WTC11 (cell line): Measurements from ENCODE around the gene MRPL32. TPM values are rescaled to one million over a fixed set of nuclear protein-coding genes. Genes with fewer than 3 reads are reported as not detected.
A peak's percentile ranks its signal among the peaks of the same experiment; 100 is the strongest.

Experiments
- ATAC-seq: fragments of 200-7000 bp; cut with Tn5 transposase; 2 replicates; pipeline ENCODE4 v1.10.0; 2021; ENCODE audit warnings: mild to moderate bottlenecking, moderate library complexity
- Bru-seq: library from RNA; stranded (reverse); fragments of 400-500 nt; gene quantifications from one replicate; lab custom pipeline; 2021; lab: Mats Ljungman, UMichigan
- CTCF ChIA-PET: fragments of 300-600 bp; sonication (Branson Sonifier 250); formaldehyde crosslinking; loops from one replicate; lab custom pipeline; 2021; ENCODE audit warnings: antibody characterized with exemption; lab: Charles Lee
- POLR2A ChIA-PET: fragments of 350-600 bp; sonication (Branson Sonifier 250); formaldehyde crosslinking; loops from one replicate; lab custom pipeline; 2021; ENCODE audit warnings: antibody characterized with exemption; lab: Charles Lee
- DNase-seq: peaks from one replicate; pipeline ENCODE4 v3.0.0; 2021; ENCODE audit warnings: low spot score
- H3K27ac Mint-ChIP-seq: 2 replicates; pipeline ENCODE4 v1.8.0; 2021; ENCODE audit warnings: mixed read lengths
- H3K27me3 Mint-ChIP-seq: 2 replicates; pipeline ENCODE4 v1.8.0; 2021; ENCODE audit warnings: low read depth, mild to moderate bottlenecking, moderate library complexity, mixed read lengths
- H3K36me3 Mint-ChIP-seq: 2 replicates; pipeline ENCODE4 v1.8.0; 2021; ENCODE audit warnings: mixed read lengths
- H3K4me1 Mint-ChIP-seq: 2 replicates; pipeline ENCODE4 v1.8.0; 2022; ENCODE audit warnings: mixed read lengths
- H3K4me3 Mint-ChIP-seq: 2 replicates; pipeline ENCODE4 v1.8.0; 2021; ENCODE audit warnings: mild to moderate bottlenecking, moderate library complexity, mixed read lengths
- H3K9me3 Mint-ChIP-seq: 2 replicates; pipeline ENCODE4 v1.8.0; 2021; ENCODE audit warnings: mixed read lengths
- ATF1 ChIP-seq: sonication (generic); formaldehyde crosslinking; IDR thresholded peaks from 2 replicates; pipeline ENCODE4 v1.8.1; 2023; ENCODE audit warnings: mild to moderate bottlenecking, moderate library complexity, missing genetic modification reagents
- CREM ChIP-seq: sonication (generic); formaldehyde crosslinking; IDR thresholded peaks from 2 replicates; pipeline ENCODE4 v1.8.1; 2022; ENCODE audit warnings: mild to moderate bottlenecking, missing genetic modification reagents, moderate library complexity
- ESRRA ChIP-seq: sonication (generic); formaldehyde crosslinking; IDR thresholded peaks from 2 replicates; pipeline ENCODE4 v1.8.1; 2022; ENCODE audit warnings: mild to moderate bottlenecking, missing genetic modification reagents, borderline replicate concordance
- ETV6 ChIP-seq: sonication (generic); formaldehyde crosslinking; IDR thresholded peaks from 2 replicates; pipeline ENCODE4 v1.8.1; 2022; ENCODE audit warnings: mild to moderate bottlenecking, missing genetic modification reagents
- GABPB1 ChIP-seq: sonication (generic); formaldehyde crosslinking; IDR thresholded peaks from 2 replicates; pipeline ENCODE4 v1.8.1; 2023; ENCODE audit warnings: mild to moderate bottlenecking, missing genetic modification reagents
- GRHL2 ChIP-seq: fragments of 250-450 bp; sonication (Bioruptor Pico); IDR thresholded peaks from 2 replicates; pipeline ENCODE4 v1.8.0; 2022; ENCODE audit warnings: mild to moderate bottlenecking, moderate library complexity; ENCODE audit not compliant: insufficient replicate concordance, severe bottlenecking
- MYBL2 ChIP-seq: sonication (generic); formaldehyde crosslinking; IDR thresholded peaks from 2 replicates; pipeline ENCODE4 v1.8.1; 2023; ENCODE audit warnings: mild to moderate bottlenecking, moderate library complexity, missing genetic modification reagents
- NFYB ChIP-seq: sonication (generic); formaldehyde crosslinking; conservative IDR thresholded peaks from 2 replicates; pipeline ENCODE4 v1.8.0; 2022; ENCODE audit warnings: low read depth, missing genetic modification reagents
- RORB ChIP-seq: fragments of 250-450 bp; sonication (Bioruptor Pico); IDR thresholded peaks from 2 replicates; pipeline ENCODE4 v1.9.0; 2021; ENCODE audit warnings: mild to moderate bottlenecking
- SMAD3 ChIP-seq: sonication (generic); formaldehyde crosslinking; IDR thresholded peaks from 2 replicates; pipeline ENCODE4 v1.8.0; 2022; ENCODE audit warnings: missing genetic modification reagents, mild to moderate bottlenecking, borderline replicate concordance
- SMAD4 ChIP-seq: sonication (generic); formaldehyde crosslinking; IDR thresholded peaks from 2 replicates; pipeline ENCODE4 v1.8.0; 2022; ENCODE audit warnings: mild to moderate bottlenecking, missing genetic modification reagents
- SP1 ChIP-seq: sonication (generic); formaldehyde crosslinking; conservative IDR thresholded peaks from 2 replicates; pipeline ENCODE4 v1.8.1; 2022; ENCODE audit warnings: missing genetic modification reagents
- TEAD4 ChIP-seq: sonication (generic); formaldehyde crosslinking; IDR thresholded peaks from 2 replicates; pipeline ENCODE4 v1.8.0; 2022; ENCODE audit warnings: mild to moderate bottlenecking, missing genetic modification reagents
- ZNF263 ChIP-seq: sonication (generic); formaldehyde crosslinking; IDR thresholded peaks from 2 replicates; pipeline ENCODE4 v1.8.1; 2022; ENCODE audit warnings: low read depth, mild to moderate bottlenecking, moderate library complexity, missing genetic modification reagents
- ZNF317 ChIP-seq: sonication (generic); formaldehyde crosslinking; IDR thresholded peaks from 2 replicates; pipeline ENCODE4 v1.8.1; 2023; ENCODE audit warnings: low read depth, mild to moderate bottlenecking, moderate library complexity, missing genetic modification reagents, borderline replicate concordance
- ZNF416 ChIP-seq: fragments of 250-450 bp; sonication (Bioruptor Pico); IDR thresholded peaks from 2 replicates; pipeline ENCODE4 v1.9.0; 2021; ENCODE audit warnings: mild to moderate bottlenecking, inconsistent platforms
- long read RNA-seq, 3 experiments: library from RNA in 1 of 3; library from capped mRNA in 1 of 3; library from polyadenylated mRNA in 1 of 3; unstranded in 2 of 3; stranded (forward) in 1 of 3; transcript quantifications; one replicate each; pipeline ENCODE4 v2.0.0, GENCODE V29; 2021
- total RNA-seq: library from RNA; stranded (reverse); gene quantifications from 3 replicates; pipeline ENCODE4 v1.2.3, GENCODE V29; 2021
- TF ChIP-seq, protein P1 (sequence below): sonication (generic); formaldehyde crosslinking; IDR thresholded peaks from 2 replicates; pipeline ENCODE4 v1.8.0; 2023; ENCODE audit warnings: missing genetic modification reagents, mild to moderate bottlenecking, borderline replicate concordance
- TF ChIP-seq, protein P2 (sequence below): sonication (generic); formaldehyde crosslinking; IDR thresholded peaks from 2 replicates; pipeline ENCODE4 v1.8.1; 2023; ENCODE audit warnings: mild to moderate bottlenecking, missing genetic modification reagents, moderate library complexity
- TF ChIP-seq, protein P3 (sequence below): sonication (generic); formaldehyde crosslinking; IDR thresholded peaks from 2 replicates; pipeline ENCODE4 v1.8.1; 2023; ENCODE audit warnings: mild to moderate bottlenecking, moderate library complexity, missing genetic modification reagents
- TF ChIP-seq, protein P4 (sequence below): sonication (generic); formaldehyde crosslinking; IDR thresholded peaks from 2 replicates; pipeline ENCODE4 v1.8.0; 2022; ENCODE audit warnings: mild to moderate bottlenecking, missing genetic modification reagents
- TF ChIP-seq, protein P5 (sequence below): sonication (generic); formaldehyde crosslinking; IDR thresholded peaks from 2 replicates; pipeline ENCODE4 v1.8.0; 2022; ENCODE audit warnings: mild to moderate bottlenecking, missing genetic modification reagents
- TF ChIP-seq, protein P6 (sequence below): fragments of 250-450 bp; sonication (Bioruptor Pico); IDR thresholded peaks from 2 replicates; pipeline ENCODE4 v1.9.0; 2021; ENCODE audit warnings: mild to moderate bottlenecking
- TF ChIP-seq, protein P7 (sequence below): fragments of 200-600 bp; IDR thresholded peaks from 2 replicates; pipeline ENCODE4 v1.8.0; 2022; ENCODE audit warnings: antibody characterized with exemption

Gene MRPL32
- 72.2 to 84.4 TPM (median 75.7 TPM) in 3 replicates for total RNA-seq
- Bru-seq, nascent RNA: percentile 98 among the genes with signal in this experiment
- long read RNA-seq, experiment 1, transcript MRPL32-203 (3 exons, 2,734 nt): minor isoform, 13 of 157 reads
- long read RNA-seq, experiment 1, transcript MRPL32-201 (3 exons, 1,035 nt): major isoform, 97 of 157 reads
- long read RNA-seq, experiment 1, partial matches to known transcripts: 33 of 157 reads
- long read RNA-seq, experiment 1, other reads (novel, unspliced or antisense): 14 of 157 reads
- long read RNA-seq, experiment 2, transcript MRPL32-201 (3 exons, 1,035 nt): major isoform, 89 of 119 reads
- long read RNA-seq, experiment 2, partial matches to known transcripts: 9 of 119 reads
- long read RNA-seq, experiment 2, other reads (novel, unspliced or antisense): 18 of 119 reads
- long read RNA-seq, experiment 3, transcript MRPL32-201 (3 exons, 1,035 nt): major isoform, 587 of 631 reads
- long read RNA-seq, experiment 3, partial matches to known transcripts: 9 of 631 reads
- long read RNA-seq, experiment 3, other reads (novel, unspliced or antisense): 31 of 631 reads

DNA sequence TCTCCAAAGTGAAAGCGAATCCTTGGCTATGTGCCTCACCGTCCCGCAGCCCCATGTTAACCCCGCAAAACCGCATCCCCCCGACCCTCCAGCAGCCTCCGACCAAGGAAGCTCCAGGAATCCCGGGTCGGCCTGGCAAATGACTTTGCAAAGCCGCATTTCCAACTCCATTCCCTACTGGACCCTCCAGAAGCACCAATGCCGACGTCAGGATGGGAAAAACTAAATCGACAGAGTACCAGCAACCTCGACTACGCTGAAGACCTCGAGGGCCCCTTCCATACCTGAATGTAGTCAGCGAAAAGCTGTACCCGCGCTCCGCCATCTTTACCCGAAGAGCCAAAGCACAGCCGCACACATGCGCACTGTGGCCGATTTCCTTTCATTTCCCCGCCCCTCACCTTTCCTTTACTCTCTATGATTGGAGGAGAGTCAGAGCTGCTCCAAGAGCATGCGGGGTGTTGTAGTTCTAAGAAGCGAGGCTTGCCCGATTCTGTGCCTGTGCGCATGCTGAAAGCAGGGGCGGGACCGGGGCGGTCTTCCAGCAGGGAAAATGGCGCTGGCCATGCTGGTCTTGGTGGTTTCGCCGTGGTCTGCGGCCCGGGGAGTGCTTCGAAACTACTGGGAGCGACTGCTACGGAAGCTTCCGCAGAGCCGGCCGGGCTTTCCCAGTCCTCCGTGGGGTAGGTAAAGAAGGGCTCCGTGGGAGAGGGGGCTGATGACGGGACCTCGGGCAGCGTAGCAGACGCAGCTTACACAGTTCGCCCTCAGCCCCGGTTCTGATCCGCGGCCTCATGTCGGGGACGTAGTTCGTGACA is at the start of gene MRPL32, which contains the start of gene PSMA2:
MRPL32 (plus strand) TSS at position 543 of the 818 bp plus-strand sequence; CDS start at position 554, 11 bp downstream.
PSMA2 (minus strand) TSS at position 341 of the 818 bp plus-strand sequence; CDS start at position 325, 16 bp downstream.
- H3K4me3 Mint-ChIP-seq: peak within 1 kb of the TSS; percentile 100
- ChIA-PET POLR2A (interaction anchor here (0.5 to 1.1 kb wide), 11 partner anchors 20 to 775 kb away, joined by 3 to 6 read pairs (median 3); partner anchors contain the start of gene C7orf25), CTCF (interaction anchor here (0.6 to 2.6 kb wide), 14 partner anchors 10 to 1039 kb away, joined by 3 to 28 read pairs (median 7); partner anchors contain the start of gene STK17A)
- peak within 1 kb of the TSS; percentile 99 for H3K27ac Mint-ChIP-seq
- no peaks in the 10 kb centered on the region for H3K27me3 Mint-ChIP-seq
- peaks cover 23% of the 10 kb centered on the region for H3K4me1 Mint-ChIP-seq
- peak; percentile 99 for ATAC-seq
- peaks cover 31% of the 10 kb centered on the region for H3K36me3 Mint-ChIP-seq
- peak; percentile 94 for DNase-seq
- H3K9me3 Mint-ChIP-seq: no peaks in the 10 kb centered on the region
- peak; percentile 59 for TF ChIP-seq CREM (CRISPR knock-in tag)
- TF ChIP-seq, protein P1, sequence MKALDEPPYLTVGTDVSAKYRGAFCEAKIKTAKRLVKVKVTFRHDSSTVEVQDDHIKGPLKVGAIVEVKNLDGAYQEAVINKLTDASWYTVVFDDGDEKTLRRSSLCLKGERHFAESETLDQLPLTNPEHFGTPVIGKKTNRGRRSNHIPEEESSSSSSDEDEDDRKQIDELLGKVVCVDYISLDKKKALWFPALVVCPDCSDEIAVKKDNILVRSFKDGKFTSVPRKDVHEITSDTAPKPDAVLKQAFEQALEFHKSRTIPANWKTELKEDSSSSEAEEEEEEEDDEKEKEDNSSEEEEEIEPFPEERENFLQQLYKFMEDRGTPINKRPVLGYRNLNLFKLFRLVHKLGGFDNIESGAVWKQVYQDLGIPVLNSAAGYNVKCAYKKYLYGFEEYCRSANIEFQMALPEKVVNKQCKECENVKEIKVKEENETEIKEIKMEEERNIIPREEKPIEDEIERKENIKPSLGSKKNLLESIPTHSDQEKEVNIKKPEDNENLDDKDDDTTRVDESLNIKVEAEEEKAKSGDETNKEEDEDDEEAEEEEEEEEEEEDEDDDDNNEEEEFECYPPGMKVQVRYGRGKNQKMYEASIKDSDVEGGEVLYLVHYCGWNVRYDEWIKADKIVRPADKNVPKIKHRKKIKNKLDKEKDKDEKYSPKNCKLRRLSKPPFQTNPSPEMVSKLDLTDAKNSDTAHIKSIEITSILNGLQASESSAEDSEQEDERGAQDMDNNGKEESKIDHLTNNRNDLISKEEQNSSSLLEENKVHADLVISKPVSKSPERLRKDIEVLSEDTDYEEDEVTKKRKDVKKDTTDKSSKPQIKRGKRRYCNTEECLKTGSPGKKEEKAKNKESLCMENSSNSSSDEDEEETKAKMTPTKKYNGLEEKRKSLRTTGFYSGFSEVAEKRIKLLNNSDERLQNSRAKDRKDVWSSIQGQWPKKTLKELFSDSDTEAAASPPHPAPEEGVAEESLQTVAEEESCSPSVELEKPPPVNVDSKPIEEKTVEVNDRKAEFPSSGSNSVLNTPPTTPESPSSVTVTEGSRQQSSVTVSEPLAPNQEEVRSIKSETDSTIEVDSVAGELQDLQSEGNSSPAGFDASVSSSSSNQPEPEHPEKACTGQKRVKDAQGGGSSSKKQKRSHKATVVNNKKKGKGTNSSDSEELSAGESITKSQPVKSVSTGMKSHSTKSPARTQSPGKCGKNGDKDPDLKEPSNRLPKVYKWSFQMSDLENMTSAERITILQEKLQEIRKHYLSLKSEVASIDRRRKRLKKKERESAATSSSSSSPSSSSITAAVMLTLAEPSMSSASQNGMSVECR: peak; percentile 89
- TF ChIP-seq SMAD4 (CRISPR knock-in tag): no peak
- TF ChIP-seq GABPB1 (CRISPR knock-in tag): no peak
- TF ChIP-seq, protein P2, sequence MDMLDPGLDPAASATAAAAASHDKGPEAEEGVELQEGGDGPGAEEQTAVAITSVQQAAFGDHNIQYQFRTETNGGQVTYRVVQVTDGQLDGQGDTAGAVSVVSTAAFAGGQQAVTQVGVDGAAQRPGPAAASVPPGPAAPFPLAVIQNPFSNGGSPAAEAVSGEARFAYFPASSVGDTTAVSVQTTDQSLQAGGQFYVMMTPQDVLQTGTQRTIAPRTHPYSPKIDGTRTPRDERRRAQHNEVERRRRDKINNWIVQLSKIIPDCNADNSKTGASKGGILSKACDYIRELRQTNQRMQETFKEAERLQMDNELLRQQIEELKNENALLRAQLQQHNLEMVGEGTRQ (CRISPR knock-in tag): peak; percentile 30; the same call in 1 of the 2 replicates
- TF ChIP-seq, protein P3, sequence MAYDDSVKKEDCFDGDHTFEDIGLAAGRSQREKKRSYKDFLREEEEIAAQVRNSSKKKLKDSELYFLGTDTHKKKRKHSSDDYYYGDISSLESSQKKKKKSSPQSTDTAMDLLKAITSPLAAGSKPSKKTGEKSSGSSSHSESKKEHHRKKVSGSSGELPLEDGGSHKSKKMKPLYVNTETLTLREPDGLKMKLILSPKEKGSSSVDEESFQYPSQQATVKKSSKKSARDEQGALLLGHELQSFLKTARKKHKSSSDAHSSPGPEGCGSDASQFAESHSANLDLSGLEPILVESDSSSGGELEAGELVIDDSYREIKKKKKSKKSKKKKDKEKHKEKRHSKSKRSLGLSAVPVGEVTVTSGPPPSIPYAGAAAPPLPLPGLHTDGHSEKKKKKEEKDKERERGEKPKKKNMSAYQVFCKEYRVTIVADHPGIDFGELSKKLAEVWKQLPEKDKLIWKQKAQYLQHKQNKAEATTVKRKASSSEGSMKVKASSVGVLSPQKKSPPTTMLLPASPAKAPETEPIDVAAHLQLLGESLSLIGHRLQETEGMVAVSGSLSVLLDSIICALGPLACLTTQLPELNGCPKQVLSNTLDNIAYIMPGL: peak; percentile 55; the same call in 1 of the 2 replicates
- 0 out of 2 replicates have a peak, but pooled peaks have one; percentile 53 for TF ChIP-seq ATF1
- TF ChIP-seq SMAD3 (CRISPR knock-in tag): 0 out of 2 replicates have a peak, but pooled peaks have one; percentile 24
- TF ChIP-seq NFYB (CRISPR knock-in tag): peak; percentile 52
- no peak for TF ChIP-seq ZNF317 (CRISPR knock-in tag)
- TF ChIP-seq ZNF263: no peak
- TF ChIP-seq, protein P4, sequence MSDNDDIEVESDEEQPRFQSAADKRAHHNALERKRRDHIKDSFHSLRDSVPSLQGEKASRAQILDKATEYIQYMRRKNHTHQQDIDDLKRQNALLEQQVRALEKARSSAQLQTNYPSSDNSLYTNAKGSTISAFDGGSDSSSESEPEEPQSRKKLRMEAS: peak; percentile 73; the same call in 1 of the 2 replicates
- TF ChIP-seq SP1: peak; percentile 83
- no peak for TF ChIP-seq MYBL2
- TF ChIP-seq, protein P5, sequence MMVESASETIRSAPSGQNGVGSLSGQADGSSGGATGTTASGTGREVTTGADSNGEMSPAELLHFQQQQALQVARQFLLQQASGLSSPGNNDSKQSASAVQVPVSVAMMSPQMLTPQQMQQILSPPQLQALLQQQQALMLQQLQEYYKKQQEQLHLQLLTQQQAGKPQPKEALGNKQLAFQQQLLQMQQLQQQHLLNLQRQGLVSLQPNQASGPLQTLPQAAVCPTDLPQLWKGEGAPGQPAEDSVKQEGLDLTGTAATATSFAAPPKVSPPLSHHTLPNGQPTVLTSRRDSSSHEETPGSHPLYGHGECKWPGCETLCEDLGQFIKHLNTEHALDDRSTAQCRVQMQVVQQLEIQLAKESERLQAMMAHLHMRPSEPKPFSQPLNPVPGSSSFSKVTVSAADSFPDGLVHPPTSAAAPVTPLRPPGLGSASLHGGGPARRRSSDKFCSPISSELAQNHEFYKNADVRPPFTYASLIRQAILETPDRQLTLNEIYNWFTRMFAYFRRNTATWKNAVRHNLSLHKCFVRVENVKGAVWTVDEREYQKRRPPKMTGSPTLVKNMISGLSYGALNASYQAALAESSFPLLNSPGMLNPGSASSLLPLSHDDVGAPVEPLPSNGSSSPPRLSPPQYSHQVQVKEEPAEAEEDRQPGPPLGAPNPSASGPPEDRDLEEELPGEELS: no peak
- TF ChIP-seq ESRRA (CRISPR knock-in tag): 0 out of 2 replicates have a peak, but pooled peaks have one; percentile 0
- 0 out of 2 replicates have a peak, but pooled peaks have one; percentile 19 for TF ChIP-seq TEAD4
- no peak for TF ChIP-seq GRHL2
- TF ChIP-seq ETV6 (CRISPR knock-in tag): peak; percentile 24; the same call in 1 of the 2 replicates
- TF ChIP-seq RORB (CRISPR knock-in tag): no peak
- no peak for TF ChIP-seq ZNF416 (CRISPR knock-in tag)
- TF ChIP-seq, protein P6, sequence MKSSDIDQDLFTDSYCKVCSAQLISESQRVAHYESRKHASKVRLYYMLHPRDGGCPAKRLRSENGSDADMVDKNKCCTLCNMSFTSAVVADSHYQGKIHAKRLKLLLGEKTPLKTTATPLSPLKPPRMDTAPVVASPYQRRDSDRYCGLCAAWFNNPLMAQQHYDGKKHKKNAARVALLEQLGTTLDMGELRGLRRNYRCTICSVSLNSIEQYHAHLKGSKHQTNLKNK (CRISPR knock-in tag): no peak
- TF ChIP-seq, protein P7, sequence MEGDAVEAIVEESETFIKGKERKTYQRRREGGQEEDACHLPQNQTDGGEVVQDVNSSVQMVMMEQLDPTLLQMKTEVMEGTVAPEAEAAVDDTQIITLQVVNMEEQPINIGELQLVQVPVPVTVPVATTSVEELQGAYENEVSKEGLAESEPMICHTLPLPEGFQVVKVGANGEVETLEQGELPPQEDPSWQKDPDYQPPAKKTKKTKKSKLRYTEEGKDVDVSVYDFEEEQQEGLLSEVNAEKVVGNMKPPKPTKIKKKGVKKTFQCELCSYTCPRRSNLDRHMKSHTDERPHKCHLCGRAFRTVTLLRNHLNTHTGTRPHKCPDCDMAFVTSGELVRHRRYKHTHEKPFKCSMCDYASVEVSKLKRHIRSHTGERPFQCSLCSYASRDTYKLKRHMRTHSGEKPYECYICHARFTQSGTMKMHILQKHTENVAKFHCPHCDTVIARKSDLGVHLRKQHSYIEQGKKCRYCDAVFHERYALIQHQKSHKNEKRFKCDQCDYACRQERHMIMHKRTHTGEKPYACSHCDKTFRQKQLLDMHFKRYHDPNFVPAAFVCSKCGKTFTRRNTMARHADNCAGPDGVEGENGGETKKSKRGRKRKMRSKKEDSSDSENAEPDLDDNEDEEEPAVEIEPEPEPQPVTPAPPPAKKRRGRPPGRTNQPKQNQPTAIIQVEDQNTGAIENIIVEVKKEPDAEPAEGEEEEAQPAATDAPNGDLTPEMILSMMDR: no peak
